OCI-LY7 (cell line): ENCODE measurements around the gene HMMR. TPM values are rescaled to one million over a fixed set of nuclear protein-coding genes. Genes with fewer than 3 reads are reported as not detected.
"Not testable (repeated sequence)": the region's sequence is repeated elsewhere in the genome, so short reads cannot be mapped to it uniquely, and the experiment has no call there.

ENCODE experiments used
- BruUV-seq: library from RNA; stranded (reverse); fragments of 400-500 nt; replicated peaks from 2 replicates; lab custom pipeline; 2021; lab: Mats Ljungman, UMichigan
- CTCF ChIA-PET: fragments of 300-600 bp; sonication (Branson Sonifier 250); formaldehyde crosslinking; loops from one replicate; lab custom pipeline; 2022; ENCODE audit warnings: antibody characterized with exemption; ENCODE audit not compliant: unreplicated experiment; lab: Charles Lee
- POLR2A ChIA-PET: fragments of 300-600 bp; sonication (Branson Sonifier 250); formaldehyde crosslinking; loops from one replicate; lab custom pipeline; 2022; ENCODE audit warnings: antibody characterized with exemption; lab: Charles Lee
- DNase-seq: peaks from one replicate; pipeline ENCODE4 v3.0.0-alpha.2; 2015; ENCODE audit warnings: low spot score
- H2AFZ ChIP-seq: fragments of 200-600 bp; sonication (generic), shearing (Covaris generic); 2 replicates; pipeline ENCODE4 v1.6.1; 2014; ENCODE audit warnings: mild to moderate bottlenecking, antibody characterized with exemption, low read length, moderate library complexity
- H3K27ac ChIP-seq: fragments of 200-600 bp; sonication (generic); 2 replicates; pipeline ENCODE4 v1.5.1; 2014; ENCODE audit warnings: mixed run types, low read depth, mild to moderate bottlenecking, moderate library complexity, low read length, inconsistent platforms; ENCODE audit not compliant: poor library complexity, severe bottlenecking
- H3K36me3 ChIP-seq: fragments of 200-600 bp; sonication (generic); 2 replicates; pipeline ENCODE4 v1.6.1; 2014; ENCODE audit warnings: mild to moderate bottlenecking, antibody characterized with exemption, low read length, moderate library complexity, mixed read lengths; ENCODE audit not compliant: insufficient read depth
- H3K4me1 ChIP-seq: fragments of 200-600 bp; sonication (generic); 2 replicates; pipeline ENCODE4 v1.5.1; 2014; ENCODE audit warnings: mild to moderate bottlenecking, low read length; ENCODE audit not compliant: insufficient read depth, poor library complexity, severe bottlenecking
- H3K4me2 ChIP-seq: fragments of 200-600 bp; sonication (generic); 2 replicates; pipeline ENCODE4 v1.6.1; 2014; ENCODE audit warnings: mild to moderate bottlenecking, low read length
- H3K4me3 ChIP-seq: fragments of 200-600 bp; sonication (generic); 2 replicates; pipeline ENCODE4 v1.5.1; 2014; ENCODE audit warnings: mild to moderate bottlenecking, low read depth, low read length; ENCODE audit not compliant: poor library complexity, severe bottlenecking
- H3K79me2 ChIP-seq: fragments of 200-600 bp; sonication (generic); 2 replicates; pipeline ENCODE4 v1.6.1; 2016; ENCODE audit warnings: low read depth, mild to moderate bottlenecking, low read length, moderate library complexity, mixed read lengths; ENCODE audit not compliant: insufficient read depth
- H3K9me2 ChIP-seq: fragments of 200-600 bp; sonication (generic); 2 replicates; pipeline ENCODE4 v1.6.1; 2016; ENCODE audit warnings: mild to moderate bottlenecking, low read length, mixed read lengths; ENCODE audit not compliant: insufficient read depth
- H3K9me3 ChIP-seq: fragments of 200-600 bp; sonication (generic); 2 replicates; pipeline ENCODE4 v1.6.1; 2014; ENCODE audit warnings: mild to moderate bottlenecking, mixed run types, low read length, mixed read lengths
- H4K20me1 ChIP-seq: fragments of 200-600 bp; sonication (generic); 2 replicates; pipeline ENCODE4 v1.6.1; 2014; ENCODE audit warnings: mild to moderate bottlenecking, antibody characterized with exemption, low read length, moderate library complexity, mixed read lengths; ENCODE audit not compliant: insufficient read depth
- EZH2phosphoT487 ChIP-seq: fragments of 200-600 bp; sonication (generic); IDR thresholded peaks from 2 replicates; pipeline ENCODE4 v1.6.1; 2018; ENCODE audit warnings: low read depth, borderline replicate concordance, mild to moderate bottlenecking, mixed run types, antibody characterized with exemption, low read length, moderate library complexity, mixed read lengths
- intact Hi-C: fragments of 100-400 bp; cut with micrococcal nuclease; formaldehyde crosslinking; loops from one replicate; pipeline ENCODE4 v1.10.0; 2022; ENCODE audit not compliant: unreplicated experiment
- total RNA-seq, 2 experiments: library from RNA; depleted of rRNA in 1 of 2; stranded (reverse); fragments of >200 nt in 1 of 2; shearing (Covaris generic) in 1 of 2; gene quantifications; 2 replicates each; pipeline ENCODE4 v1.2.3, GENCODE V29; 2014 to 2022
- TF ChIP-seq, protein P1 (sequence below): fragments of 200-600 bp; sonication (generic); conservative IDR thresholded peaks from 2 replicates; pipeline ENCODE4 v1.5.1; 2014; ENCODE audit warnings: mild to moderate bottlenecking, antibody characterized with exemption, low read length, moderate library complexity, mixed read lengths

Gene HMMR
- total RNA-seq, 2 experiments from 2014 or later, result 44.1 to 107 TPM

DNA sequence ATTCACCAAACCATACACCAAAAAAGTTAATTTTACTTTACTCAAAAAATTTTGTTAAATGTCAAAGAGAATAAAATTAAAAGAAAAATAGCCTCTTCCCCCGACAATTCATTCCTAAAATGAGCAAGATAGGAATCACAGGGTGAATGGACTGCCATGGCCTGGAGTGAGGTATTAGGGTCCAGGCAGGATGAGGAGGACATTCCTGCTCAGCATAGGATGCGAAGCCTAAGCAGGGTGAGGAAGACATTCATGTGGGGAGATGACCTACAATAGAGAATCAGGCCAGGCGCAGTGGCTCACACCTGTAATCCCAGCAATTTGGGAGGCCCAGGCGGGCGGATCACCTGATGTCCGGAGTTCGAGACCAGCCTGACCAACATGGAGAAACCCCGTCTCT is 8.9 kb upstream of the HMMR start:
- no peak overlapping the region for H2AFZ ChIP-seq
- DNase-seq, result no peak
- BruUV-seq, result no TSS peak
- H3K4me2 ChIP-seq, result no peak overlapping the region
- TF ChIP-seq, protein P1, sequence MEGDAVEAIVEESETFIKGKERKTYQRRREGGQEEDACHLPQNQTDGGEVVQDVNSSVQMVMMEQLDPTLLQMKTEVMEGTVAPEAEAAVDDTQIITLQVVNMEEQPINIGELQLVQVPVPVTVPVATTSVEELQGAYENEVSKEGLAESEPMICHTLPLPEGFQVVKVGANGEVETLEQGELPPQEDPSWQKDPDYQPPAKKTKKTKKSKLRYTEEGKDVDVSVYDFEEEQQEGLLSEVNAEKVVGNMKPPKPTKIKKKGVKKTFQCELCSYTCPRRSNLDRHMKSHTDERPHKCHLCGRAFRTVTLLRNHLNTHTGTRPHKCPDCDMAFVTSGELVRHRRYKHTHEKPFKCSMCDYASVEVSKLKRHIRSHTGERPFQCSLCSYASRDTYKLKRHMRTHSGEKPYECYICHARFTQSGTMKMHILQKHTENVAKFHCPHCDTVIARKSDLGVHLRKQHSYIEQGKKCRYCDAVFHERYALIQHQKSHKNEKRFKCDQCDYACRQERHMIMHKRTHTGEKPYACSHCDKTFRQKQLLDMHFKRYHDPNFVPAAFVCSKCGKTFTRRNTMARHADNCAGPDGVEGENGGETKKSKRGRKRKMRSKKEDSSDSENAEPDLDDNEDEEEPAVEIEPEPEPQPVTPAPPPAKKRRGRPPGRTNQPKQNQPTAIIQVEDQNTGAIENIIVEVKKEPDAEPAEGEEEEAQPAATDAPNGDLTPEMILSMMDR, result no peak
- TF ChIP-seq EZH2phosphoT487, result no peak
- peaks cover 1% of the 10 kb centered on the region for H3K4me1 ChIP-seq
- H3K27ac ChIP-seq, result no peak overlapping the region
- no peaks in the 10 kb centered on the region for H3K9me3 ChIP-seq
- no peaks in the 10 kb centered on the region for H3K9me2 ChIP-seq
- peaks cover 98% of the 10 kb centered on the region for H3K36me3 ChIP-seq
- intact Hi-C loops, result no loop called here
- CTCF ChIA-PET, result no interaction called here
- POLR2A ChIA-PET, result interaction anchor here (1.2 to 1.3 kb wide), 2 partner anchors 10 to 17 kb away, joined by 4 to 6 read pairs; no protein-coding TSS in a partner anchor
- H3K4me3 ChIP-seq, result no peak overlapping the region
- peaks cover 10% of the 10 kb centered on the region; the same call in 1 of the 2 replicates for H3K79me2 ChIP-seq
- H4K20me1 ChIP-seq, result no peaks in the 10 kb centered on the region

DNA sequence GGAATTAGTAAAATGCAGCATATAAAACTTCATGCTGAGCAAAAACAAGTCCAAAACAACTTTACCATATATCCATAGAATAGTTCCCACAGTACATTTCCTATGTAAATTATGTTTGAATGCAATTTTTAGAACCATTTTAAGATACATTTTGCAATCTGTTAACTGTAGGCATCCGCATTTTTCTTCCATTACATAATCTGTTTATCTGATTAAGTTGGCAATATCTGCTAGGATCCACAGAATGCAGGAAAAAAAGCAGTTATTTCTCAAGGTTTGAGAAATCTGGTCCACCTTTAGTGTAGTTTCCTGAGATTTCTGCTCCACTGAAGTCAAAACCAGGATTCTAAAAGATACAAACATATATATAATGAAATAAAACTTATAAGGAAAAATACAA is 6.7 kb upstream of the HMMR start:
- TF ChIP-seq, protein P1, result no peak
- no peak for TF ChIP-seq EZH2phosphoT487
- CTCF ChIA-PET, result no interaction called here
- no peak overlapping the region for H3K4me2 ChIP-seq
- H3K79me2 ChIP-seq, result peaks cover 32% of the 10 kb centered on the region
- H3K4me3 ChIP-seq, result no peak overlapping the region
- BruUV-seq, result no TSS peak
- H3K36me3 ChIP-seq, result peaks cover 88% of the 10 kb centered on the region
- H3K27ac ChIP-seq, result no peak overlapping the region
- H3K9me2 ChIP-seq, result no peaks in the 10 kb centered on the region
- no peaks in the 10 kb centered on the region for H4K20me1 ChIP-seq
- intact Hi-C loops, result no loop called here
- peaks cover 23% of the 10 kb centered on the region for H3K4me1 ChIP-seq
- POLR2A ChIA-PET, result interaction anchor here (1.5 to 9.6 kb wide), 2 partner anchors 10 to 12 kb away, joined by 6 to 197 read pairs; partner anchors contain the start of gene CCNG1
- no peak for DNase-seq
- H2AFZ ChIP-seq, result no peak overlapping the region
- H3K9me3 ChIP-seq, result no peaks in the 10 kb centered on the region

DNA sequence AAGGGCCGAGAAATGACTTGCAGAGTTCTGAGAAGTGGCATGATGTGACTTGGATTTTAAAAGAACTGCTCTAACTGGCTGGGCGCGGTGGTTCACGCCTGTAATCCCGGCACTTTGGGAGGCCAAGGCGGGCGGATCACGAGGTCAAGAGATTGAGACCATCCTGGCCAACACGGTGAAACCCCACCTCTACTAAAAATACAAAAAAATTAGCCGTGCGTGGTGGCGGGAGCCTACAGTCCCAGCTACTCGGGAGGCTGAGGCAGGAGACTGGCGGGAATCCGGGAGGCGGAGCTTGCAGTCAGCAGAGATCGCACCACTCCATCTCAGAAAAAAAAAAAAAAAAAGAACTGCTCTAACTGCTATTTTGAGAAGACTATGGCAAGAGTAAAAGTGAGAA is 5.0 kb upstream of the HMMR start:
- POLR2A ChIA-PET, result interaction anchor here (0.6 to 9.6 kb wide), 4 partner anchors 13 to 47 kb away, joined by 3 to 197 read pairs (median 6); partner anchors contain the start of gene CCNG1
- H3K27ac ChIP-seq, H3K9me2 ChIP-seq, H3K4me2 ChIP-seq, CTCF ChIA-PET, BruUV-seq, H4K20me1 ChIP-seq, H3K4me3 ChIP-seq, H3K9me3 ChIP-seq, intact Hi-C loops, H2AFZ ChIP-seq, DNase-seq: not testable (repeated sequence)
- Histone ChIP-seq H3K79me2 (peaks cover 41% of the 10 kb centered on the region), H3K36me3 (peaks cover 72% of the 10 kb centered on the region), H3K4me1 (peaks cover 23% of the 10 kb centered on the region)
